Mesendoderm (in vitro differentiated cells): ENCODE data around the gene CLCF1.
A peak's percentile ranks its signal among the peaks of the same experiment; 100 is the strongest.
"Not testable (repeated sequence)": the region's sequence is repeated elsewhere in the genome, so short reads cannot be mapped to it uniquely, and the experiment has no call there.

Experiments used
- DNase-seq: peaks from one replicate; pipeline ENCODE4 v3.0.0; 2013
- H2AK5ac ChIP-seq: 2 replicates; pipeline ENCODE4 v1.6.1; 2013; ENCODE audit warnings: low read length, inconsistent platforms
- H2BK120ac ChIP-seq: 2 replicates; pipeline ENCODE4 v1.6.1; 2013; ENCODE audit warnings: low read depth, mild to moderate bottlenecking, low read length, moderate library complexity, mixed read lengths
- H2BK15ac ChIP-seq: replicated peaks from 2 replicates; pipeline ENCODE4 v1.6.1; 2013; ENCODE audit warnings: low read depth, mild to moderate bottlenecking, moderate library complexity
- H2BK5ac ChIP-seq: 2 replicates; pipeline ENCODE4 v1.6.1; 2013; ENCODE audit warnings: low read length, inconsistent platforms
- H3K18ac ChIP-seq: 2 replicates; pipeline ENCODE4 v1.6.1; 2013; ENCODE audit warnings: mild to moderate bottlenecking, low read length, mixed read lengths
- H3K23ac ChIP-seq: one replicate; pipeline ENCODE4 v1.6.1; 2013; ENCODE audit warnings: low read length
- H3K27ac ChIP-seq: 2 replicates; pipeline ENCODE4 v1.5.1; 2013; ENCODE audit warnings: low read depth, mild to moderate bottlenecking, inconsistent platforms, low read length, moderate library complexity
- H3K27me3 ChIP-seq: 2 replicates; pipeline ENCODE4 v1.6.1; 2013; ENCODE audit warnings: low read length, control low read depth, mild to moderate bottlenecking, inconsistent platforms; ENCODE audit not compliant: insufficient read depth, poor library complexity
- H3K36me3 ChIP-seq: 2 replicates; pipeline ENCODE4 v1.6.1; 2013; ENCODE audit warnings: low read length, inconsistent platforms; ENCODE audit not compliant: control insufficient read depth, insufficient read depth
- H3K4ac ChIP-seq: one replicate; pipeline ENCODE4 v1.6.1; 2013; ENCODE audit warnings: low read depth, mild to moderate bottlenecking, low read length, moderate library complexity
- H3K4me1 ChIP-seq: 2 replicates; pipeline ENCODE4 v1.6.1; 2013; ENCODE audit warnings: low read depth, low read length, inconsistent platforms; ENCODE audit not compliant: control insufficient read depth
- H3K4me2 ChIP-seq: 2 replicates; pipeline ENCODE4 v1.6.1; 2013; ENCODE audit warnings: low read length
- H3K4me3 ChIP-seq: 2 replicates; pipeline ENCODE4 v1.5.1; 2013; ENCODE audit warnings: mild to moderate bottlenecking, low read length
- H3K56ac ChIP-seq: one replicate; pipeline ENCODE4 v1.6.1; 2013; ENCODE audit warnings: low read length
- H3K79me1 ChIP-seq: 2 replicates; pipeline ENCODE4 v1.6.1; 2013; ENCODE audit warnings: low read length, inconsistent platforms
- H3K79me2 ChIP-seq: 2 replicates; pipeline ENCODE4 v1.6.1; 2013; ENCODE audit warnings: mild to moderate bottlenecking, low read length; ENCODE audit not compliant: control insufficient read depth, insufficient read depth
- H3K9ac ChIP-seq: 2 replicates; pipeline ENCODE4 v1.6.1; 2013; ENCODE audit warnings: low read length, inconsistent platforms
- H4K5ac ChIP-seq: one replicate; pipeline ENCODE4 v1.6.1; 2013; ENCODE audit warnings: low read length
- H4K8ac ChIP-seq: one replicate; pipeline ENCODE4 v1.6.1; 2013; ENCODE audit warnings: low read depth, mild to moderate bottlenecking, control low read depth, low read length, moderate library complexity
- WGBS: extraction: QIAGEN DNeasy Blood & Tissue Kit; methylation state at CpG from one replicate; pipeline ENCODE4 v1.1.7; 2013; ENCODE audit warnings: low lambda C conversion rate, missing lambda C conversion rate; ENCODE audit not compliant: insufficient coverage; ENCODE audit errors: extremely low coverage; 5-methylcytosine and 5-hydroxymethylcytosine counted together

CLCF1 gene

DNA sequence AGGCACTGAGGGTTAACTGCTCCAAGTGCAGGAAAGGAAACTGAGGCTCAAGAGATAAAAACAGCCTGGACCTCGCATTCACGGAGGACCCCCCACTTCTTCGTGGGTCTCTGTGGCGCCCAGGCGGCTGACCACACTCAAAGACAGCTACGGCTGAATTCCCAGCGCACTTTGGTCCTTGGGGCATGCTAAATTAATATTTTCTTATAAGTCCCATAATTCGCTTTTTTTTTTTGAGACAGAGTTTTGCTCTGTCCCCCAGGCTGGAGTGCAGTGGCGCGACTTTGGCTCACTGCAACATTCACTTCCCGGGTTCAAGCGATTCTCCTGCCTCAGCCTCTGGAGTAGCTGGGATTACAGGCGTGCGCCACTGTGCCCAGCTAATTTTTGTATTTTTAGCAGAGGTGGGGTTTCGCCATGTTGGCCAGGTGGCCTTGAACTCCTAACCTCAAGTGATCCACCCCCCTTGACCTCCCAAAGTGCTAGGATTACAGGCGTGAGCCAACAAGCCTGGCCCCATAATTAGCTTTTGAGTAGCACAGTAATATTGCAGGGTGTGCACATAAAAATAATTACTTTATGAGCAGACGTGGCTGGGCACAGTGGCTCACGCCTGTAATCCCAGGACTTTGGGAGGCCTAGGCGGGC is 28.9 kb upstream of the CLCF1 start:
- H2BK15ac ChIP-seq: not testable (repeated sequence)
- peak overlapping the region; percentile 56 for H3K27ac ChIP-seq

DNA sequence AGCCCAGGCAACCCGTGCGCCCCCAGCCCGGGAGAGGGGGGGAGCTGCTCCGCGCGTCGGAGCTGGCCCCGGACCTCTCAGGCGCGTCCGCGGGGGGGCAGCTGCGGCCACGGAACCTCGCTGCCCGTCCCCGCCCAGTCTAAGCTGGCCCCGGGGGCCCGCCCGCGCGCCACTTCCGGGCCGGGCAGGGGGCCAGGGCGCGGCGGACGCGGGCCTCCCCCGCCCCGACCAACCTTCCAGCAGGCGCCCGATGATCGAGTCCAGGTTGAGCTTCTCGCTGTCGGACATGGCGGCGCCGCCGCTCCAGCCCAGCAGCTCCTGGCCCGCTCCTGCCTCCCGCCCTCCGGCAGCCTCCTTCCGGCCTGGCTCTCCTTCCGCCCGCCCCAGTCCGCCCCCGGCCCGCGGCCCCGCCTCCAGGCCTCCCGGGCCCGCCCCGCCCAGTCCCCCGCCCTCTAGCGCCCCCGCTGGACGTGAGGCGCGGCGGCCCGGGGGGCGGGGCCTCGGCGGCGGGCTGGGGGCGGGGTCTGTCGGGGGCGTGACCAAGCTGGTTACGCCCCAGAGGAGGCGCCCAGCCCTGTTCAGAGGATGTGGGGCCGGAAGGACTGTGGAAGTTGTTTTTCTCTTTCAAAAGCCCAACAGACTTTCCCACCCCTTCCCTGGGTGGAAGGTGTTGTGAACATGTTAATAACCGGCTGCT is 28.2 kb upstream of the CLCF1 start, which contains the start of gene PPP1CA:
Gene PPP1CA (minus strand): TSS at position 364 of the 697 bp plus-strand sequence. CDS start 76 bp downstream, at position 288.
- peaks cover 5% of the 10 kb centered on the region for H3K4me1 ChIP-seq
- no CpG with 5 or more reads among the region's 73 CpGs for WGBS
- H3K56ac ChIP-seq: peak within 1 kb of the TSS; percentile 93

More for the DNA sequence above, 28.9 kb upstream of the CLCF1 start:
- H3K4me3 ChIP-seq, H4K8ac ChIP-seq, H3K23ac ChIP-seq, H3K36me3 ChIP-seq, H4K5ac ChIP-seq, DNase-seq, H2AK5ac ChIP-seq, H3K27me3 ChIP-seq, H3K4me1 ChIP-seq, H2BK120ac ChIP-seq, H3K4ac ChIP-seq: not testable (repeated sequence)
- peak overlapping the region; percentile 43 for H3K4me2 ChIP-seq
- peak overlapping the region; percentile 78 for H2BK5ac ChIP-seq
- H3K56ac ChIP-seq: peak overlapping the region; percentile 93
- peaks cover 14% of the 10 kb centered on the region for H3K79me1 ChIP-seq
- H3K18ac ChIP-seq: peak overlapping the region; percentile 65
- H3K79me2 ChIP-seq: peaks cover 17% of the 10 kb centered on the region
- WGBS: no CpG with 5 or more reads among the region's 19 CpGs
- H3K9ac ChIP-seq: peak overlapping the region; percentile 71

DNA sequence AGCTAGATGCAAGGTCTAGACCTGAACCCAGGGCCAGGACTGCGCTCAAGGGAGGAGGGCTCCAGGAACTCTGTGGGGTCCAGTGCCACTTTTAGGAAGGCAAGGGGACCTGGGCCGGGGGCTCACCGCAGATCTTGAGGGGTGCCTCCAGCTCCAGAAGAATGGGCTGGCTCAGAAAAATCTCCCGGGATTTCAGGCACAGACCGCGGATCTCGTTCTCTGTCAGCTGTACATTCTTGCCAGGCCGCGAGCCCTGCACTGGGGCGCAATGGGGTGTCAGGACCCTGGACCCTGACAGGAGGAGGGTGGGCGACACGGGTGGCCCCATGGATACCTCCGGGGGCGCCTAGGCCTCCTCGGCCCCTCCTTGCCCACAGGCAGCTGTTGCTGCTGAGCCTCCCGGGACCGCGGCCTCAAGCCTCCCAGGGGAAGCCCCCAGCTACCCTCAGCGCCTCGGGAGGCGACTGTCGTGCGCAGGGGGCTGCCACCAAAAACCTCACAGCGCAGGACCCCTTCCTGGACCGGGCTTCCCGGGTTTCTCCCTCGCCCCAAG is 27.6 kb upstream of the CLCF1 start:
- H4K8ac ChIP-seq: no peak overlapping the region
- H3K4me1 ChIP-seq: peaks cover 8% of the 10 kb centered on the region
- H2AK5ac ChIP-seq: peak overlapping the region; percentile 30
- H4K5ac ChIP-seq: no peak overlapping the region
- H3K56ac ChIP-seq: peak overlapping the region; percentile 83
- peaks cover 9% of the 10 kb centered on the region for H3K36me3 ChIP-seq
- peak overlapping the region; percentile 94 for H3K18ac ChIP-seq
- no peak overlapping the region for H2BK120ac ChIP-seq
- no peak overlapping the region for H2BK5ac ChIP-seq
- peak overlapping the region; percentile 70 for H3K4me3 ChIP-seq
- no peaks in the 10 kb centered on the region for H3K27me3 ChIP-seq
- peak overlapping the region; percentile 19 for H3K4ac ChIP-seq
- WGBS: no CpG with 5 or more reads among the region's 27 CpGs
- peak overlapping the region; percentile 29 for H3K23ac ChIP-seq
- peak overlapping the region; percentile 84 for H3K4me2 ChIP-seq
- peak overlapping the region; percentile 91 for H3K27ac ChIP-seq
- H3K79me2 ChIP-seq: peaks cover 17% of the 10 kb centered on the region
- peak overlapping the region; percentile 89 for H3K9ac ChIP-seq
- H3K79me1 ChIP-seq: peaks cover 14% of the 10 kb centered on the region
- H2BK15ac ChIP-seq: no peak overlapping the region
- no peak for DNase-seq

More for the DNA sequence above, 28.2 kb upstream of the CLCF1 start, which contains the start of gene PPP1CA:
- Histone ChIP-seq H2AK5ac (peak within 1 kb of the TSS; percentile 30), H3K4me2 (peak within 1 kb of the TSS; percentile 84), H2BK5ac (peak within 1 kb of the TSS; percentile 78), H3K23ac (peak within 1 kb of the TSS; percentile 29), H4K5ac (no peak within 1 kb of the TSS), H3K9ac (peak within 1 kb of the TSS; percentile 89), H3K4ac (peak within 1 kb of the TSS; percentile 19), H2BK15ac (no peak within 1 kb of the TSS), H3K27me3 (no peaks in the 10 kb centered on the region), H4K8ac (no peak within 1 kb of the TSS), H3K4me3 (peak within 1 kb of the TSS; percentile 70), H3K18ac (peak within 1 kb of the TSS; percentile 94), H3K79me2 (peaks cover 17% of the 10 kb centered on the region), H3K27ac (peak within 1 kb of the TSS; percentile 91), H3K36me3 (peaks cover 9% of the 10 kb centered on the region), H2BK120ac (no peak within 1 kb of the TSS), H3K79me1 (peaks cover 14% of the 10 kb centered on the region)
- DNase-seq: peak; percentile 91

DNA sequence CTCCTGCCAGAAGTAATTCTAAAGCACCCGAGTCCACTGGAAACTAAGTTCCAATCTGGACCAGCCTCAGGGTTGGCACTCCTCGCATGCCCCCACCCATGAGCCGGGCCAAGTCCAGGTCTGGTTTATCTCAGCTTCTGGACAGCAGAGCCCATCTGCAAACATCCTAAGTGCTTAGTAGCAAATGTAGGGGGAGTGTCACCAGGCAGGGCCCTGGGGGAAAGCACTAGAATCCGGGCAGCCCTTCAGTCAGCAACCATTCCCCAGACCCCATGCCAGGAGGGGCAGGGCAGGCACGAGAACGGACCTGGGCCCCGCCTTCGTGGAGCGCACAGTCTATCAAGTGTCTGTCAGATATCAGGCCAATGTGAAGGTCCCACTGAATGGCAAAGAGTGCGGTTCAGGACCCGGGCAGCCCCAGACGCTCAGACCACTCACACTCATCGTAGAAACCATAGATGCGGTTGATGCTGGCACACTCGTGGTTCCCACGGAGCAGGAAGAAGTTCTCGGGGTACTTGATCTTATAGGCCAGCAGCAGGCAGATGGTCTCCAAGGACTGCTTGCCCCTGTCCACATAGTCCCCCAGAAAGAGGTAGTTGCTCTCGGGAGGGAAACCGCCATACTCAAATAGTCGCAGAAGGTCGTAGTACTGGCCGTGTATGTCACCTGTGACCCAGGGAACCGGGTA is 27.0 kb upstream of the CLCF1 start:
- peaks cover 14% of the 10 kb centered on the region for H3K79me1 ChIP-seq
- peaks cover 17% of the 10 kb centered on the region for H3K79me2 ChIP-seq
- H3K18ac ChIP-seq: no peak overlapping the region
- no peak overlapping the region for H4K8ac ChIP-seq
- no peaks in the 10 kb centered on the region for H3K27me3 ChIP-seq
- DNase-seq: no peak
- H3K56ac ChIP-seq: peak overlapping the region; percentile 83
- no peak overlapping the region for H4K5ac ChIP-seq
- H3K4me1 ChIP-seq: peaks cover 8% of the 10 kb centered on the region
- H3K9ac ChIP-seq: peak overlapping the region; percentile 89
- no peak overlapping the region for H3K23ac ChIP-seq
- H3K36me3 ChIP-seq: peaks cover 9% of the 10 kb centered on the region
- WGBS: no CpG with 5 or more reads among the region's 23 CpGs
- H2BK120ac ChIP-seq: no peak overlapping the region
- no peak overlapping the region for H2BK15ac ChIP-seq
- peak overlapping the region; percentile 70 for H3K4me3 ChIP-seq
- H3K4me2 ChIP-seq: peak overlapping the region; percentile 84
- peak overlapping the region; percentile 30 for H2AK5ac ChIP-seq
- H3K4ac ChIP-seq: no peak overlapping the region
- no peak overlapping the region for H2BK5ac ChIP-seq
- H3K27ac ChIP-seq: no peak overlapping the region

DNA sequence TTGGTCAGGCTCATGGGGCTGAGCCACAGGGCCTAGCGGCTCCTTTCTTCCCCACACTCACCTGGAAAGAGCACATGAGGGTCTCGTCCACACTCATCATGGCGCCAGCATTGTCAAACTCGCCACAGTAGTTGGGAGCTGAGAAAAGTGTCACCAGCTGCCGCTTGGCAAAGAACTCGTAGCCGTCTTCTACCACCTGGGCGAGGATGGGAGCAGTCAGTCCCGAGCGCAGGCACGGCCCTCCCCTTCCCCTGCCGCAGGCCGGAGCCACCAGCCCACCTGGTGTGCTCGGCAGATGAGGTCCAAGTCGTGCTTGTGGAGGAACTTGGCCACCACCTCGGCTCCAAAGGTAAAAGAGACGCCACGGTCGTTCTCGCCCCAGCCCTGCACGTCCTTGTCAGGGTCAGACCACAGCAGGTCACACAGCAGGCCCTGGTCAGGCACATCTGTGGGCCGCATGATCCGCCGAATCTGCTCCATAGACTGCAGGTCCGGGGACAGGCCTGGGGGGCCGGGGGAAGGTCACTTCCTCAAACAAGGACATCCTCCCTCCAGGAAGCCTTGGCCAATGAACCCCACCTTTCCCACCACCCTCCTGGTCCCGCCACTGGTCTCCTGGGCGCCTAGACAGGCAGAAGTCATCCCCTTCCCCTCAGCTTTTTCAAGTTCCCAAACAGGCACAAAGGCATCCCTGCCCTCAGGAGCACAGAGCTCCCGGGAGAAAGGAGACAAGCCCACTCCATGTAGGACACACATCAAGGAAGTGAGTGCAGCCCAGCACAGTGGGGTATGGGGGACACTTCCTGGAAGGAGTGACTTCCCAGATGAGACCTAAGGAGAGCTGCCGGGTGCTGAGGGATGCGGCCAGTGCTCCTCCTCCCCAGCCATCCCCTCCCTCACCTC is 25.5 kb upstream of the CLCF1 start:
- H2BK15ac ChIP-seq: no peak overlapping the region
- H3K23ac ChIP-seq: no peak overlapping the region
- H3K36me3 ChIP-seq: peaks cover 9% of the 10 kb centered on the region
- H2BK120ac ChIP-seq: no peak overlapping the region
- peak overlapping the region; percentile 49 for H3K56ac ChIP-seq
- no peak overlapping the region for H3K18ac ChIP-seq
- no peak overlapping the region for H3K27ac ChIP-seq
- peaks cover 17% of the 10 kb centered on the region for H3K79me2 ChIP-seq
- H3K4ac ChIP-seq: no peak overlapping the region
- no peak overlapping the region for H2AK5ac ChIP-seq
- no peak overlapping the region for H4K8ac ChIP-seq
- H2BK5ac ChIP-seq: no peak overlapping the region
- DNase-seq: no peak
- WGBS: no CpG with 5 or more reads among the region's 31 CpGs
- no peak overlapping the region for H3K4me3 ChIP-seq
- H3K79me1 ChIP-seq: peaks cover 14% of the 10 kb centered on the region
- H3K4me1 ChIP-seq: peaks cover 8% of the 10 kb centered on the region
- H3K27me3 ChIP-seq: no peaks in the 10 kb centered on the region
- no peak overlapping the region for H3K4me2 ChIP-seq
- no peak overlapping the region for H3K9ac ChIP-seq
- no peak overlapping the region for H4K5ac ChIP-seq
